ENCODE results near the gene PLCB4.

- no peak for TF ChIP-seq POLR2A (IDR thresholded peaks at IDR 0.05)
- no peak for TF ChIP-seq CTCF (IDR thresholded peaks at IDR 0.05)
- no peak for TF ChIP-seq POLR2AphosphoS5 (IDR thresholded peaks at IDR 0.05; ENCODE audit: insufficient read depth in 1 of 2, low read depth in 1 of 2)
These were observed 347.5 kb downstream of the PLCB4 start for GRCh38 chr20:9416421-9416820.

Data from vagina (tissue), 2 donors.